K562 (cell line): ENCODE data around the gene CEP89. TPM values are rescaled to one million over a fixed set of nuclear protein-coding genes. Genes with fewer than 3 reads are reported as not detected.

Source experiments
- ERF ChIP-seq: fragments of 450-650 bp; formaldehyde crosslinking; IDR thresholded peaks from 2 replicates; pipeline ENCODE4 v1.4.0; 2020; ENCODE audit warnings: mild to moderate bottlenecking, mixed read lengths
- FOXA3 ChIP-seq, 2 experiments: fragments of 450-650 bp in 1 of 2; sonication (generic) in 1 of 2; formaldehyde crosslinking; IDR thresholded peaks in 1 of 2; conservative IDR thresholded peaks in 1 of 2; 2 replicates each; pipeline versions ENCODE4 v1.4.0 to v1.8.0; 2020 to 2022; ENCODE audit warnings: mild to moderate bottlenecking in 2 of 2, missing genetic modification reagents in 1 of 2
- FOXK1 ChIP-seq: sonication (generic); formaldehyde crosslinking; IDR thresholded peaks from 2 replicates; pipeline ENCODE4 v1.8.0; 2022; ENCODE audit warnings: missing genetic modification reagents, mild to moderate bottlenecking, borderline replicate concordance
- HBP1 ChIP-seq: fragments of 450-650 bp; formaldehyde crosslinking; IDR thresholded peaks from 2 replicates; pipeline ENCODE4 v1.4.0; 2022; ENCODE audit warnings: missing genetic modification characterization
- HNRNPK ChIP-seq: fragments of 200-400 bp; formaldehyde crosslinking; IDR thresholded peaks from one replicate; pipeline ENCODE4 v1.6.1; 2018; ENCODE audit warnings: mild to moderate bottlenecking, low read depth, low read length; ENCODE audit not compliant: poor library complexity, severe bottlenecking
- KDM5B ChIP-seq: fragments of 200-600 bp; sonication (generic); IDR thresholded peaks from 2 replicates; pipeline ENCODE4 v1.6.1; 2012; ENCODE audit warnings: low read depth, mild to moderate bottlenecking, moderate library complexity, low read length, control low read depth, inconsistent platforms; ENCODE audit not compliant: insufficient replicate concordance
- MIER1 ChIP-seq: fragments of 450-650 bp; IDR thresholded peaks from 2 replicates; pipeline ENCODE4 v1.6.1; 2016; ENCODE audit warnings: antibody characterized with exemption, mild to moderate bottlenecking, low read depth
- MLLT1 ChIP-seq, 2 experiments: fragments of 450-650 bp; IDR thresholded peaks; 2 replicates each; pipeline ENCODE4 v1.6.1; 2016
- PPARD ChIP-seq: fragments of 250-450 bp; sonication (Bioruptor Pico); IDR thresholded peaks from 2 replicates; pipeline ENCODE4 v1.8.0; 2022; ENCODE audit warnings: inconsistent platforms, mild to moderate bottlenecking, moderate library complexity
- RAD21 ChIP-seq, 2 experiments: fragments of 250-450 bp in 1 of 2; fragments of 450-650 bp in 1 of 2; sonication (Bioruptor Pico) in 1 of 2; formaldehyde crosslinking in 1 of 2; IDR thresholded peaks in 1 of 2; conservative IDR thresholded peaks in 1 of 2; 2 replicates each; pipeline versions ENCODE4 v1.4.0 to v1.8.0; 2020 to 2022; ENCODE audit warnings: mild to moderate bottlenecking in 2 of 2, moderate library complexity in 1 of 2
- RAD51 ChIP-seq: fragments of 450-650 bp; IDR thresholded peaks from 2 replicates; pipeline ENCODE4 v1.7.1; 2016; ENCODE audit warnings: low read depth, mild to moderate bottlenecking, borderline replicate concordance
- SP2 ChIP-seq: IDR thresholded peaks from 2 replicates; pipeline ENCODE4 v1.6.1; 2011; ENCODE audit warnings: mild to moderate bottlenecking, low read depth, low read length, moderate library complexity; ENCODE audit not compliant: poor library complexity, severe bottlenecking; ENCODE audit errors: extremely low read depth
- TAF9B ChIP-seq: fragments of 450-650 bp; IDR thresholded peaks from 2 replicates; pipeline ENCODE4 v1.6.1; 2018; ENCODE audit warnings: mild to moderate bottlenecking; ENCODE audit not compliant: partially characterized antibody
- TFE3 ChIP-seq: fragments of 450-650 bp; formaldehyde crosslinking; IDR thresholded peaks from 2 replicates; pipeline ENCODE4 v1.4.0; 2020; ENCODE audit warnings: mild to moderate bottlenecking, mixed read lengths
- ZNF263 ChIP-seq: sonication (generic); formaldehyde crosslinking; IDR thresholded peaks from 2 replicates; pipeline ENCODE4 v1.8.0; 2022; ENCODE audit warnings: mild to moderate bottlenecking, missing genetic modification reagents, borderline replicate concordance
- ZNF511 ChIP-seq: sonication (generic); formaldehyde crosslinking; IDR thresholded peaks from 2 replicates; pipeline ENCODE4 v1.8.0; 2022; ENCODE audit warnings: mild to moderate bottlenecking, missing genetic modification reagents
- ZNF586 ChIP-seq: fragments of 450-650 bp; formaldehyde crosslinking; conservative IDR thresholded peaks from 2 replicates; pipeline ENCODE4 v1.4.0; 2020; ENCODE audit warnings: mild to moderate bottlenecking, moderate library complexity
- polyA plus RNA-seq, 8 experiments: library from polyadenylated mRNA; depleted of rRNA in 4 of 8; stranded (reverse) in 5 of 8; unstranded in 3 of 8; fragments of >200 nt; fragmentation: Nextera tagmentation in 2 of 8; fragmentation: Illumina TruSeq in 1 of 8; extraction: Ambion mirVana in 2 of 8; extraction: Trizol in 1 of 8; gene quantifications; 2 replicates each; pipeline versions ENCODE4 v1.2.1 to v1.2.3, GENCODE V29; 2011 to 2014; ENCODE audit warnings: inconsistent platforms in 1 of 8, missing spikeins in 1 of 8
- total RNA-seq, 7 experiments: library from RNA; depleted of rRNA in 6 of 7; stranded (reverse); fragments of >200 nt in 6 of 7; fragmentation: Illumina TruSeq in 2 of 7; extraction: Trizol in 2 of 7; gene quantifications; 2 replicates each; pipeline versions ENCODE4 v1.2.1 to v1.2.3, GENCODE V29; 2011 to 2021; ENCODE audit warnings: low replicate concordance in 1 of 7
- TF ChIP-seq, protein P1 (sequence below): IDR thresholded peaks from 2 replicates; pipeline ENCODE4 v1.6.1; 2012; ENCODE audit warnings: low read depth, low read length, improper control_type of control experiment, borderline replicate concordance

Gene CEP89
- total and polyA plus RNA-seq, 9 of the 15 experiments (the other 6 are each of a cell fraction or from before 2014, with no cell fraction given), result 5.5 to 15.0 (median 7.2) TPM

GRCh38 chr19:32971715-32972540, at the start of gene CEP89, which contains the start of gene FAAP24 (continued):
- TF ChIP-seq ZNF586 (CRISPR knock-in tag), result no peak
- TF ChIP-seq FOXA3 (CRISPR knock-in tag; conservative IDR thresholded peaks at IDR 0.05 in 1 of 2, IDR thresholded peaks at IDR 0.05 in 1 of 2), result no peak
- TF ChIP-seq ZNF511 (CRISPR knock-in tag), result peak; percentile 63; the same call in 1 of the 2 replicates
- peak in 1 of 2 experiments; percentile 94; a peak in 1 of 4 replicates for TF ChIP-seq MLLT1 (IDR thresholded peaks at IDR 0.05)
- 0 out of 2 replicates have a peak, but pooled peaks have one; percentile 25 for TF ChIP-seq FOXK1 (CRISPR knock-in tag)
- TF ChIP-seq ZNF263, result no peak
- TF ChIP-seq PPARD (CRISPR knock-in tag), result no peak
- no peak for TF ChIP-seq TFE3 (CRISPR knock-in tag)
- no peak for TF ChIP-seq MIER1
- TF ChIP-seq SP2, result peak; percentile 82
- no peak for TF ChIP-seq RAD21 (CRISPR knock-in tag; conservative IDR thresholded peaks at IDR 0.05 in 1 of 2, IDR thresholded peaks at IDR 0.05 in 1 of 2)
- TF ChIP-seq HBP1, result no peak
- TF ChIP-seq KDM5B, result peak; percentile 80
- TF ChIP-seq HNRNPK, result no peak
- TF ChIP-seq ERF, result no peak
- no peak for TF ChIP-seq RAD51
- TF ChIP-seq TAF9B, result no peak
- TF ChIP-seq, protein P1, sequence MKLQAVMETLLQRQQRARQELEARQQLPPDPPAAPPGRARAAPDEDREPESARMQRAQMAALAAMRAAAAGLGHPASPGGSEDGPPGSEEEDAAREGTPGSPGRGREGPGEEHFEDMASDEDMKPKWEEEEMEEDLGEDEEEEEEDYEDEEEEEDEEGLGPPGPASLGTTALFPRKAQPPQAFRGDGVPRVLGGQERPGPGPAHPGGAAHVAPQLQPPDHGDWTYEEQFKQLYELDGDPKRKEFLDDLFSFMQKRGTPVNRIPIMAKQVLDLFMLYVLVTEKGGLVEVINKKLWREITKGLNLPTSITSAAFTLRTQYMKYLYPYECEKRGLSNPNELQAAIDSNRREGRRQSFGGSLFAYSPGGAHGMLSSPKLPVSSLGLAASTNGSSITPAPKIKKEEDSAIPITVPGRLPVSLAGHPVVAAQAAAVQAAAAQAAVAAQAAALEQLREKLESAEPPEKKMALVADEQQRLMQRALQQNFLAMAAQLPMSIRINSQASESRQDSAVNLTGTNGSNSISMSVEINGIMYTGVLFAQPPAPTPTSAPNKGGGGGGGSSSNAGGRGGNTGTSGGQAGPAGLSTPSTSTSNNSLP, result no peak; the same call in 1 of the 2 replicates
